Neural progenitor cell (in vitro differentiated cells): ENCODE data around the gene TMPRSS11D. TPM values are rescaled to one million over a fixed set of nuclear protein-coding genes. Genes with fewer than 3 reads are reported as not detected.

ENCODE experiments used
- DNase-seq: peaks from one replicate; pipeline ENCODE4 v3.0.0-alpha.2; 2016; ENCODE audit warnings: low spot score
- H2AFZ ChIP-seq: fragments of 200-600 bp; sonication (generic); replicated peaks from 2 replicates; pipeline ENCODE4 v1.6.1; 2016; ENCODE audit warnings: antibody characterized with exemption
- H3F3A ChIP-seq: fragments of 200-600 bp; sonication (generic); 2 replicates; pipeline ENCODE4 v1.6.1; 2016; ENCODE audit warnings: antibody characterized with exemption, low read depth
- H3K27ac ChIP-seq: fragments of 200-600 bp; sonication (generic); 2 replicates; pipeline ENCODE4 v1.5.1; 2016; ENCODE audit warnings: mild to moderate bottlenecking
- H3K27me3 ChIP-seq: fragments of 200-600 bp; sonication (generic); 2 replicates; pipeline ENCODE4 v1.6.1; 2016; ENCODE audit warnings: mild to moderate bottlenecking, moderate library complexity
- H3K36me3 ChIP-seq: fragments of 200-600 bp; sonication (generic); 2 replicates; pipeline ENCODE4 v1.5.1; 2016
- H3K4me1 ChIP-seq: fragments of 200-600 bp; sonication (generic); 2 replicates; pipeline ENCODE4 v1.6.1; 2016; ENCODE audit warnings: mixed run types
- H3K4me2 ChIP-seq: fragments of 200-600 bp; sonication (generic); 2 replicates; pipeline ENCODE4 v1.6.1; 2016
- H3K4me3 ChIP-seq: fragments of 200-600 bp; sonication (generic); 2 replicates; pipeline ENCODE4 v1.5.1; 2016
- H3K79me2 ChIP-seq: fragments of 200-600 bp; sonication (generic); 2 replicates; pipeline ENCODE4 v1.6.1; 2016; ENCODE audit warnings: low read depth
- H3K9ac ChIP-seq: fragments of 200-600 bp; sonication (generic); 2 replicates; pipeline ENCODE4 v1.6.1; 2016
- H3K9me3 ChIP-seq: fragments of 200-600 bp; sonication (generic); 2 replicates; pipeline ENCODE4 v1.5.1; 2016; ENCODE audit warnings: low read depth
- H4K20me1 ChIP-seq: fragments of 200-600 bp; sonication (generic); 2 replicates; pipeline ENCODE4 v1.6.1; 2016; ENCODE audit warnings: low read depth
- H3K27ac Mint-ChIP-seq: 3 replicates; pipeline ENCODE4 v1.8.0; 2021; ENCODE audit warnings: mixed read lengths
- H3K27me3 Mint-ChIP-seq: 2 replicates; pipeline ENCODE4 v1.8.0; 2022; ENCODE audit warnings: low read depth, mild to moderate bottlenecking, inconsistent platforms, moderate library complexity, mixed read lengths; ENCODE audit not compliant: insufficient read depth
- H3K36me3 Mint-ChIP-seq: 3 replicates; pipeline ENCODE4 v1.8.0; 2021; ENCODE audit warnings: mixed read lengths
- H3K4me1 Mint-ChIP-seq: 3 replicates; pipeline ENCODE4 v1.8.0; 2021; ENCODE audit warnings: mixed read lengths
- H3K4me3 Mint-ChIP-seq: 3 replicates; pipeline ENCODE4 v1.8.0; 2021; ENCODE audit warnings: mild to moderate bottlenecking, moderate library complexity, mixed read lengths
- H3K9me3 Mint-ChIP-seq: 3 replicates; pipeline ENCODE4 v1.8.0; 2020; ENCODE audit warnings: mixed read lengths
- CTCF ChIP-seq: fragments of 200-600 bp; sonication (generic); IDR thresholded peaks from 2 replicates; pipeline ENCODE4 v1.5.1; 2017; ENCODE audit warnings: antibody characterized with exemption, mild to moderate bottlenecking
- EZH2 ChIP-seq: fragments of 200-600 bp; sonication (generic); IDR thresholded peaks from 2 replicates; pipeline ENCODE4 v1.6.1; 2017; ENCODE audit warnings: antibody characterized with exemption, mild to moderate bottlenecking, moderate library complexity
- EZH2phosphoT487 ChIP-seq: fragments of 200-600 bp; sonication (generic); IDR thresholded peaks from 2 replicates; pipeline ENCODE4 v1.6.1; 2017; ENCODE audit warnings: antibody characterized with exemption
- total RNA-seq: library from RNA; depleted of rRNA; stranded (reverse); fragments of >200 nt; gene quantifications from 2 replicates; pipeline ENCODE4 v1.2.3, GENCODE V29; 2015; ENCODE audit warnings: low replicate concordance

Gene TMPRSS11D
- total RNA-seq, 1 donor from 2014 or later: not detected

- Histone ChIP-seq H3K9ac (no peak overlapping the region), H4K20me1 (no peaks in the 10 kb centered on the region), H3K79me2 (no peaks in the 10 kb centered on the region), H3K4me2 (no peak overlapping the region), H3K4me1 (no peaks in the 10 kb centered on the region), H3F3A (no peaks in the 10 kb centered on the region), H3K9me3 (no peaks in the 10 kb centered on the region), H2AFZ (no peak overlapping the region), H3K27me3 (no peaks in the 10 kb centered on the region), H3K36me3 (no peaks in the 10 kb centered on the region), H3K4me3 (no peak overlapping the region), H3K27ac (no peak overlapping the region)
- H3K4me3 Mint-ChIP-seq: no peak overlapping the region
- no peak for TF ChIP-seq EZH2
- no peak for TF ChIP-seq EZH2phosphoT487
- no peak for TF ChIP-seq CTCF
- no peaks in the 10 kb centered on the region for H3K4me1 Mint-ChIP-seq
- no peaks in the 10 kb centered on the region for H3K9me3 Mint-ChIP-seq
- H3K36me3 Mint-ChIP-seq: no peaks in the 10 kb centered on the region
- H3K27ac Mint-ChIP-seq: no peak overlapping the region
- DNase-seq: no peak
- peaks cover 5% of the 10 kb centered on the region for H3K27me3 Mint-ChIP-seq
Observed at GRCh38 chr4:67892253-67892652, 8.5 kb upstream of the TMPRSS11D start.

GRCh38 chr4:67891645-67892044 lies 7.8 kb upstream of the TMPRSS11D start:
- Histone ChIP-seq H3K79me2 (no peaks in the 10 kb centered on the region), H3K4me2 (no peak overlapping the region), H3K9ac (no peak overlapping the region), H3K36me3 (no peaks in the 10 kb centered on the region), H3K27ac (no peak overlapping the region), H3K4me3 (no peak overlapping the region), H3K4me1 (no peaks in the 10 kb centered on the region), H3K27me3 (no peaks in the 10 kb centered on the region), H3F3A (no peaks in the 10 kb centered on the region), H2AFZ (no peak overlapping the region), H3K9me3 (no peaks in the 10 kb centered on the region), H4K20me1 (no peaks in the 10 kb centered on the region)
- Mint-ChIP-seq H3K27me3 (peaks cover 5% of the 10 kb centered on the region), H3K9me3 (no peaks in the 10 kb centered on the region), H3K36me3 (no peaks in the 10 kb centered on the region), H3K4me1 (no peaks in the 10 kb centered on the region), H3K4me3 (no peak overlapping the region), H3K27ac (no peak overlapping the region)
- DNase-seq: no peak
- no peak for TF ChIP-seq CTCF
- TF ChIP-seq EZH2phosphoT487: no peak
- no peak for TF ChIP-seq EZH2

GRCh38 chr4:67886281-67886680 lies 2.5 kb upstream of the TMPRSS11D start:
- no peak overlapping the region for H3K4me3 ChIP-seq
- H3K9me3 ChIP-seq: no peaks in the 10 kb centered on the region
- H3K27me3 ChIP-seq: no peaks in the 10 kb centered on the region
- no peaks in the 10 kb centered on the region for H4K20me1 ChIP-seq
- Mint-ChIP-seq H3K9me3 (no peaks in the 10 kb centered on the region), H3K4me3 (no peak overlapping the region), H3K36me3 (no peaks in the 10 kb centered on the region), H3K27me3 (no peaks in the 10 kb centered on the region), H3K4me1 (peaks cover 6% of the 10 kb centered on the region), H3K27ac (no peak overlapping the region)
- no peaks in the 10 kb centered on the region for H3F3A ChIP-seq
- H2AFZ ChIP-seq: no peak overlapping the region
- DNase-seq: no peak
- no peak overlapping the region for H3K9ac ChIP-seq
- no peak for TF ChIP-seq CTCF
- TF ChIP-seq EZH2: no peak
- no peak for TF ChIP-seq EZH2phosphoT487
- H3K36me3 ChIP-seq: no peaks in the 10 kb centered on the region
- no peaks in the 10 kb centered on the region for H3K79me2 ChIP-seq
- no peak overlapping the region for H3K4me2 ChIP-seq
- H3K4me1 ChIP-seq: peaks cover 9% of the 10 kb centered on the region
- no peak overlapping the region for H3K27ac ChIP-seq

GRCh38 chr4:67885762-67886161 lies 2.0 kb upstream of the TMPRSS11D start:
- Histone ChIP-seq H3K79me2 (no peaks in the 10 kb centered on the region), H3K4me3 (no peak overlapping the region), H3K9ac (no peak overlapping the region), H3K36me3 (no peaks in the 10 kb centered on the region), H3K4me2 (no peak overlapping the region), H3K4me1 (peaks cover 13% of the 10 kb centered on the region), H3K9me3 (no peaks in the 10 kb centered on the region), H2AFZ (peak overlapping the region; percentile 10), H4K20me1 (no peaks in the 10 kb centered on the region), H3F3A (no peaks in the 10 kb centered on the region), H3K27me3 (no peaks in the 10 kb centered on the region), H3K27ac (no peak overlapping the region)
- Mint-ChIP-seq H3K4me3 (no peak overlapping the region), H3K4me1 (peaks cover 6% of the 10 kb centered on the region), H3K36me3 (no peaks in the 10 kb centered on the region), H3K27ac (no peak overlapping the region), H3K9me3 (no peaks in the 10 kb centered on the region), H3K27me3 (no peaks in the 10 kb centered on the region)
- TF ChIP-seq CTCF: no peak
- TF ChIP-seq EZH2phosphoT487: no peak
- TF ChIP-seq EZH2: no peak
- no peak for DNase-seq
